Measurements from ENCODE around the gene ZNF22.

ZNF22 gene

GRCh38 chr10:45050551-45051235, 50.0 kb downstream of the ZNF22 start:
- H3K27ac ChIP-seq: no peak overlapping the region
- no peaks in the 10 kb centered on the region for H3K9me3 ChIP-seq (ENCODE audit: severe bottlenecking)
- DNase-seq: no peak
- no peak overlapping the region for H3K4me3 ChIP-seq (ENCODE audit: low read depth, low read length)
- no peak for TF ChIP-seq CTCF (IDR thresholded peaks at IDR 0.05; ENCODE audit: low read depth, low read length)
- no peaks in the 10 kb centered on the region for H3K36me3 ChIP-seq
- H3K27me3 ChIP-seq (ENCODE audit: insufficient read depth, low read depth, severe bottlenecking): no peaks in the 10 kb centered on the region

GRCh38 chr10:45052700-45053099, 52.0 kb downstream of the ZNF22 start:
- DNase-seq: no peak
- no peaks in the 10 kb centered on the region for H3K27me3 ChIP-seq (ENCODE audit: insufficient read depth, low read depth, severe bottlenecking)
- TF ChIP-seq CTCF (IDR thresholded peaks at IDR 0.05; ENCODE audit: low read depth, low read length): no peak
- no peak overlapping the region for H3K27ac ChIP-seq
- H3K4me3 ChIP-seq (ENCODE audit: low read depth, low read length): no peak overlapping the region
- H3K9me3 ChIP-seq (ENCODE audit: severe bottlenecking): no peaks in the 10 kb centered on the region
- H3K36me3 ChIP-seq: no peaks in the 10 kb centered on the region

GRCh38 chr10:45053569-45054100, 52.9 kb downstream of the ZNF22 start:
- no peak for TF ChIP-seq CTCF (IDR thresholded peaks at IDR 0.05; ENCODE audit: low read depth, low read length)
- H3K9me3 ChIP-seq (ENCODE audit: severe bottlenecking): no peaks in the 10 kb centered on the region
- no peak for DNase-seq
- H3K27me3 ChIP-seq (ENCODE audit: insufficient read depth, low read depth, severe bottlenecking): no peaks in the 10 kb centered on the region
- H3K36me3 ChIP-seq: no peaks in the 10 kb centered on the region
- no peak overlapping the region for H3K27ac ChIP-seq
- H3K4me3 ChIP-seq (ENCODE audit: low read depth, low read length): no peak overlapping the region

Measured in WERI-Rb-1 (cell line).